Stimulated activated CD4-positive, alpha-beta T cell treated with anti-CD3 and anti-CD28 coated beads, Interleukin-15, amount 100 ng/mL, for 24 hours (primary cell): ENCODE measurements around the gene CUX1.

Experiments
- DNase-seq: peaks from one replicate; pipeline ENCODE4 v3.0.0-alpha.2; 2020

Gene CUX1

DNA sequence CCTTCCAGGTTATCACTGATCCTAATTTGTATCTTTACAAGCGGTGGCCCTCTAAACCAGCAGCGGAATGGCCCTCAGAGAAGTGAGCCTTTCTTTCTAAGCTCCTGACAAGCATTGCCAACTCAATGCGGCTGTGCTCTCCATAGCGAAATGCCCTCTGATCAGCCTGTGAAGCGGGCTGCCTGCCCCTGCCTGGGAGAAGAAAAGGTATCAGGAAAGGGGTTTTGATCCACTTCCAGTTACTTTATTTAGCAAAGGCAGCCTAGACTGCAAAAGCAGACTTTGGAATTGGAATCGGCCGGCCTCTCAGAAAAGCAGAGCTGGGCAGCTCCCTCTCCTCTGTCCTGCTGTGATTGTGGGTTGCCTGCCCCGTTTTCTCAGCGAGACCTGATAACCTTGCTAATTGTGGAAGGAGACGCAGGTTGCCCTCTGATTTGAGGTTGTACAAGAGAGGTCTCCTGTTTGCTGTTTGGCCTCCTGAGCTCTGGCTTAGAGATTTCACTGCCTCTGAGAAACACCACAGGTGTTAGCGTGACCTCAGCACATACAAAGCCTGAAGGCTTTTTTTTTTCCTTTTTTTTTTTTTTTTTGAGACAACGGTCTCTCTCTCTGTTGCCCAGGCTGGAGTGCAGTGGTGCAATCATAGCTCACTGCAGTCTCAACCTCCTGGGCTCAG, 415.3 kb downstream of the CUX1 start:
- DNase-seq = no peak

DNA sequence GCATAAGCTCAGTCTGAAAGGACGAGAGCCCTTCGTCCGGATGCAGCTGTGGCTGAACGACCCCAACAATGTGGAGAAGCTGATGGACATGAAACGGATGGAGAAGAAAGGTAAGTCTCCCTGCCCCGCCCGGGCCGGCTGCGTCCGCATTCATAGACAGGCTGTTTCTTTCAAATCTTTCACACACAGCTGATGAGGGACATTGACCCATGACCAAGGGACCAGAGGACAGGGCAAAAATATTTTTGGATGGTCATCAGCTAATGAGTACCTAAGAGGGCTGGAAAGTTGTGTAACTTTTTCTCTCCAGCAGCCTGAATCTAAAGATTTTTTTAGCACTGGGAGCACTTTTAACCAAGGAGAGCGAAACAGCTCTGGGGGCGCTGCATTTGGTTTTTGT, 416.7 kb downstream of the CUX1 start:
- no peak for DNase-seq

DNA sequence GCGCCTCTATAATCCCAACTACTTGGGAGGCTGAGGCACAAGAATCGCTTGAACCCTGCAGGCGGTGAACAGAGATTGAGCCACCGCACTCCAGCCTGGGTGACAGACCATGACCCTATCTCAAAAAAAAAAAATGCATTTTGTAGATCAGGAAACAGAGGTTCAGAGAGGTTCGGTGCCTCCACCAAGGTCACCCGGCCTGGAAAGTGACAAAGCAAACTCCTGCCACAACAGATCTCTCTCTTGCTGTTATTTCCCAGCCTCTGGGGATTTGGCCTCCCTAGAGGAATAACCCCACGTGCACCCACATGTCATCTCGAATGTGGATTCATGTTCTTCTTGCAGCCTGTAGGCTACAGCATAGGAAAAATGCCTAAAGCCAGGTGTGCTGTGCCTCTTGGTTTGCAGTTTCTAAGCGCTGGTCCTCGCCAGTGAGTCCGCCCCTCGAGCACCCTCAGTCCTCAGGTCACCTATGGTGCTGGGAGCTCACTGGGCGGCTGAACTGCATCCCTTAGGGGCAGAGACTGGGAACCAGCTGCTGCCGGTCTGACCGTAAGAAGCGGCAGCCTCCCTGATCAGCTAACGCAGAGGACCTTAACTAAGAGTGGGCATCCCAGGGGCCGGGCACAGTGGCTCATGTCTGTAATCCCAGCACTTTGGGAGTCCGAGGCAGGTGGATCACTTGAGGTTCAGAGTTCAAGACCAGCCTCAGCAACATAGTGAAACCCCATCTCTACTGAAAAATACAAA, 417.6 kb downstream of the CUX1 start:
- DNase-seq = no peak

GRCh38 chr7:102236102-102236501, 418.7 kb downstream of the CUX1 start:
- no peak for DNase-seq

DNA sequence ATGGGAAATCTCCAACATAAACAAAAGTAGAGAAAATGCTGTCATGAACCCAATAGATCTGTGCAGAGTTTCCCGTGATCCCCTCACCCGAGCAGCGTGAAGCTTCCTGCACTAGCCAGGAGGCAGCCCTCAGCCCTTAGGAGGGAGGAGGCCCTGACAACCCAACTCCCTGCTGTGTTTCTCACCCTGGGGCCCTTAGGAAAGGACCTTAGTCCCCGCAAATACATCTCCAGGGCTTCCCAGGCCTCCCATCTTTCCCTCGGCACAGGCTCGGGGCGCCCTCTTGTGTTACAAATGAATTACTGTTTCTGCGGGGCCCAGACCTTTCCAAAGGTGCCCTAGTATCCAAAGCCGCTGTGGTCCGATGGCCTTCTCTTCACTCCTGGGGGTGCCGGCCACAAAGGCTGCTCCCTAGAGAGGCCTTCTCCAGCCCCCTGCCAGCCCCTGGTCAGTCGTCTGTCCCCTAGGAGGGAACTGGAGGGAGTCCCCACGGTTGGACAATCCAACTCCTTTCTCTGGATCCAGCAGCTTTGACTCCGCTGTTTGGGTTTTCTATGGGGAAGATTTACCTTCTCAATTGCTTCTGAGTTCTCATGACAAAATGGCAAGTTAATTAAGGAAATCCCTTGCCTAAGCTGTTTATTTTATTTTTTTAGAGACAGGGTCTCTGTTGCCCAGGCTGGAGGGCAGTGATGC, 419.3 kb downstream of the CUX1 start:
- DNase-seq = peak; percentile 62

DNA sequence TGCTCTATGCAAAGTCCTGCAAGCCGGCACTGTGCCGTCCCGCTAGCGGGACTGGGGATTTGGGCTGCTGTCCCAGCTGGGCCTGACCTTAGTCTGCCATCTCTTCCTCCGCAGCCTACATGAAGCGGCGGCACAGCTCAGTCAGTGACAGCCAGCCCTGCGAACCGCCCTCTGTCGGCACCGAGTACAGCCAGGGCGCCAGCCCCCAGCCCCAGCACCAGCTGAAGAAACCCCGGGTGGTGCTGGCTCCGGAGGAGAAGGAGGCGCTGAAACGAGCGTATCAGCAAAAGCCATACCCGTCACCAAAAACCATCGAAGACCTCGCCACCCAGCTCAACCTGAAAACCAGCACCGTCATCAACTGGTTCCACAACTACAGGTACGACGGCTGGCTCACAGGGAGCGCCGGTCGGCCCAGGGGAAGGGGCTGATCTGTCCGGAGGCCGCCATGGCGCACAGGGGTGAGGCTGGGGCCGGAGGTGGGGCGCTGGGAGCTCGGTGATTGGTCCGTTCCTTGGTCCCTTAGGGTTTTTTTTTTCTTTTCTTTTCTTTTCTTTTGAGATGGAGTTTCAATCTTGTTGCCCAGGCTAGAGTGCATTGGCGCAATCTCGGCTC, 421.9 kb downstream of the CUX1 start:
- DNase-seq = no peak

GRCh38 chr7:102241431-102241830, 424.0 kb downstream of the CUX1 start:
- DNase-seq = no peak

GRCh38 chr7:102244601-102245000, 427.2 kb downstream of the CUX1 start:
- DNase-seq = no peak

GRCh38 chr7:102248081-102248455, 430.6 kb downstream of the CUX1 start:
- DNase-seq = no peak

GRCh38 chr7:102248456-102249395, 431.3 kb downstream of the CUX1 start:
- DNase-seq = no peak

DNA sequence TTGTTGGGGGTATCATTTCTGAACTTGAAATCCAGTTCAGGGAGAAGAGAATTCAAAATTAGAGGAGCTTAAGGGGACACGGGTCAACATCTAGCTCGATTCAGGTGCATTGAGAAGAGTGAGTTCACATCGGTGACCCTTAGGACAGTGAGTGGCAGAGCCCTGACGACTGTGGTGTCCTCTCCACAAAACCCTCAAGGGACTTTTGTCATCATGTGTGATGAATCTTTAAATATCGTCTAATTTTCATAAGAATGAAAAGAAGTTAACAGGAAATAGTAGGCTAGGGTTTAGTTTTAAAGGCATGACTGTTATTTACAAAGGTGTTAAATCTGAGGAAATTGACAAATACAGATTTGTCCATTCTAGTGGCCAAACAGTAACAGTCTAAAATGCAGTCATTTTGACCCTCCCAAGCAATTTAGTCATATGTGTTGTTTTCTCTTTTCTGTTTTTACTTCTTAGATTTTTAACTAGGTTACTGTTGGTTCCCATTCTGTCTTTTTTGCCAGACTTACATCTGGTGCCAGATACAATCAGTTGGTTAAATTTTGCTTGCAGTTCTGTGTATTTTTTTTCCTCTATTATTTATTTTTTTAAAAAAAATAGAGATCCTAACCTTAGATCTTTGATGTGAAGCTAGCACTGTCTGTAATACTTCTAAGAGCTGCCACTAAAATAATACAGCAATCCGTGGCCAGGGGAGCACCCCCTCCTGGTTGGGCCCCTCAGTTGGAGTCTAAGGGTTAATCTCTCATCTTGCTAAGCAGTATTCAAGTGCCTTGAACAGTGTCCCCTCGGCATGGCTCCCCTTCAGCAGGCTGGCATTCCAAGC, 434.3 kb downstream of the CUX1 start:
- no peak for DNase-seq

GRCh38 chr7:102252366-102252982, 435.0 kb downstream of the CUX1 start:
- DNase-seq = no peak

DNA sequence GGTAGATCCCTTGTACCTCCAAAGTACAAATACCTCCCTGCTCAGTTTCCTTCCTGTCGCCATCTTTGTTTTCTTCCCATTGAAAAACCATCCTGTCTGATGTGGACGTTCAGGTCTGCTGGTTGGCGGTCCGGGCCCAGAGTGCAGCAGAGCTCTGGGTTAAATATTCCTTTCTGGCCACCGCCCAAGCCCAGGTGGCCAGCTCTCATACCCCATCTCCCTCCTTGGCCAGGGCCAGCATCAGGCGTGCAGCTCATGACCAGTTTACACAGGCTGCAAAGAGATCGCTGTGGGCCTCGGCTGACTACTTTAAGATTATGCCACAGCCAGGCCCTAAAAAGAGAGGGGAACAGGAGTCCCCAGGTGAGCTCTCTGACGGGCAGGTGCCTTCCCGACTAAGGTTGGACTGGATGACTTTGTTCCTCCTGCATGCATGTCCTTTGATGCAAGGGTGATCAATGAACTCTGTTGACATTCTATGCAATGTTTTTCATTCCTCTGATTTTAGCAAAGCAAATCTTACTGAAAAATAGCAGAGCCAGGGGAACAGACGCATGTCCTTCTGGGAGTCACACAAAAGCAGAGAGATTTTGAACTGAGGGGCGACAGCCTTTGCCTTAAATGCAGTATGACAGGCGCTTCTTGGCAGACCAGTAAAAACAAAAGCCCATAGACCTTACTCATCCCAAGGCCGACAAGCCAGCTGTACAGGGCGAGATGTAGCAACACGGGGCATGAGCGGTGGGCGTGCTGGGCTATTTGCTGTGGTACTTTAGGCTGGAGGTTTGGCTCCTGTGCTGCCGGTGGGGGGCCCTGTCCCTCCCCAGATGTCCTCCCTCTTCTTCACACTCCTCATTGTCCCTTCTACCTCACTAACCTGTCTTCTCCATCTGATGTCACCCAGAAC, 435.9 kb downstream of the CUX1 start:
- DNase-seq = no peak

DNA sequence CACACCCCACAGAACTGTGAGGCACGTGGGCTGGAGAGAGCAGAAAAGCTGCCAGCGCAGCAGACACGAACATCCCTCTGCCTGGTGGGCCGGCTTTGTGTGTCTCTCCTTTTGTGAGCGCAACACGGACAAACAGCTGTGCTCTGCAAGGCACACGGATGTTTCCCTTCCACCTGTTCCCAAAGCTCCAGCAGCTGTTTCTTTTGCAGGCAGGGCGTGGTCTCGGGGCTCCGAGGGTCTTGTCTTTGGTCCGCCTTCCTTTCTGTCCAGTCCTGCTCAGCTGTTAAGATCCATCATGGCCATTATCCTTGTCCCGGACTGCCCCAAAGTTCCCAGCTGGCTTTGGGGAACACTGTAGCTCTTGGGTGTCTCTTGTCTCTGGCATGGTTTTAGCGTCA, 436.5 kb downstream of the CUX1 start:
- DNase-seq = no peak

GRCh38 chr7:102254521-102254920, 437.1 kb downstream of the CUX1 start:
- no peak for DNase-seq

GRCh38 chr7:102255501-102255900, 438.1 kb downstream of the CUX1 start:
- DNase-seq = no peak

GRCh38 chr7:102255916-102256315, 438.5 kb downstream of the CUX1 start:
- no peak for DNase-seq

- DNase-seq = no peak
Measured at GRCh38 chr7:102258073-102258748, 440.8 kb downstream of the CUX1 start.

- DNase-seq = no peak
Measured at GRCh38 chr7:102258749-102259107, 441.3 kb downstream of the CUX1 start.
